GM12865 (cell line): ENCODE results near the gene ASB2.

Experiments used
- DNase-seq: peaks from one replicate; pipeline ENCODE4 v3.0.0; 2010; ENCODE audit warnings: low read depth
- H3K4me3 ChIP-seq: 2 replicates; pipeline ENCODE4 v1.5.1; 2011; ENCODE audit warnings: mild to moderate bottlenecking, low read depth, low read length, control low read depth
- CTCF ChIP-seq: IDR thresholded peaks from 2 replicates; pipeline ENCODE4 v1.5.1; 2011; ENCODE audit warnings: low read length, control low read depth, low read depth, inconsistent platforms; ENCODE audit not compliant: insufficient read depth; ENCODE audit errors: missing control alignments

Gene ASB2, protein sequence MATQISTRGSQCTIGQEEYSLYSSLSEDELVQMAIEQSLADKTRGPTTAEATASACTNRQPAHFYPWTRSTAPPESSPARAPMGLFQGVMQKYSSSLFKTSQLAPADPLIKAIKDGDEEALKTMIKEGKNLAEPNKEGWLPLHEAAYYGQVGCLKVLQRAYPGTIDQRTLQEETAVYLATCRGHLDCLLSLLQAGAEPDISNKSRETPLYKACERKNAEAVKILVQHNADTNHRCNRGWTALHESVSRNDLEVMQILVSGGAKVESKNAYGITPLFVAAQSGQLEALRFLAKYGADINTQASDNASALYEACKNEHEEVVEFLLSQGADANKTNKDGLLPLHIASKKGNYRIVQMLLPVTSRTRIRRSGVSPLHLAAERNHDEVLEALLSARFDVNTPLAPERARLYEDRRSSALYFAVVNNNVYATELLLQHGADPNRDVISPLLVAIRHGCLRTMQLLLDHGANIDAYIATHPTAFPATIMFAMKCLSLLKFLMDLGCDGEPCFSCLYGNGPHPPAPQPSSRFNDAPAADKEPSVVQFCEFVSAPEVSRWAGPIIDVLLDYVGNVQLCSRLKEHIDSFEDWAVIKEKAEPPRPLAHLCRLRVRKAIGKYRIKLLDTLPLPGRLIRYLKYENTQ

GRCh38 chr14:93976477-93977057 is at the start of gene ASB2:
Gene ASB2, minus strand, starts transcription at chr14:93976570. Its CDS starts 12,031 bp downstream, at chr14:93964539.
- peak; percentile 76 for DNase-seq
- no peak for TF ChIP-seq CTCF
- H3K4me3 ChIP-seq = peak within 1 kb of the TSS; percentile 19

- no peak overlapping the region for H3K4me3 ChIP-seq
Observed at GRCh38 chr14:94025720-94026119, 49.4 kb upstream of the ASB2 start.

DNA sequence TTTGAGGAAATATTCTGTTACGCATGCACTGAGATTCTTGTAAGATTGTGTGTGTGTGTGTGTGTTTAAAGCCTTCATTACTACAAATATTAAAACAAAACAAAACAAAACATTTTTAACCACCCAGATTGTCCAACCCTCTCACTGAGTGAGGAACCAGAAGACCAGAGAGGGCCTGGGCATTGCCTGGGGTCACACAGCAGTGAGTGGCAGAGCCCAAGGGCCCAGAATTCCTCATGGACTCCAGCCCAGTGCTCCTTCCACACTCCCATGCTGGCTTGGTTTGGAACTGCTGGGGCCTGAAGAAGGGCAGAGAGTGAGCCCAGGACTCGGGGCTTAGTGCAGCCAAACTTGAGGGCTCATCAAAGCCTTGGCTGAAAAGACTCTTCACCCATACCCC is 48.2 kb upstream of the ASB2 start:
- no peak for DNase-seq
- no peak for TF ChIP-seq CTCF
- H3K4me3 ChIP-seq = no peak overlapping the region

More at GRCh38 chr14:94025720-94026119, 49.4 kb upstream of the ASB2 start:
- TF ChIP-seq CTCF = no peak
- no peak for DNase-seq

DNA sequence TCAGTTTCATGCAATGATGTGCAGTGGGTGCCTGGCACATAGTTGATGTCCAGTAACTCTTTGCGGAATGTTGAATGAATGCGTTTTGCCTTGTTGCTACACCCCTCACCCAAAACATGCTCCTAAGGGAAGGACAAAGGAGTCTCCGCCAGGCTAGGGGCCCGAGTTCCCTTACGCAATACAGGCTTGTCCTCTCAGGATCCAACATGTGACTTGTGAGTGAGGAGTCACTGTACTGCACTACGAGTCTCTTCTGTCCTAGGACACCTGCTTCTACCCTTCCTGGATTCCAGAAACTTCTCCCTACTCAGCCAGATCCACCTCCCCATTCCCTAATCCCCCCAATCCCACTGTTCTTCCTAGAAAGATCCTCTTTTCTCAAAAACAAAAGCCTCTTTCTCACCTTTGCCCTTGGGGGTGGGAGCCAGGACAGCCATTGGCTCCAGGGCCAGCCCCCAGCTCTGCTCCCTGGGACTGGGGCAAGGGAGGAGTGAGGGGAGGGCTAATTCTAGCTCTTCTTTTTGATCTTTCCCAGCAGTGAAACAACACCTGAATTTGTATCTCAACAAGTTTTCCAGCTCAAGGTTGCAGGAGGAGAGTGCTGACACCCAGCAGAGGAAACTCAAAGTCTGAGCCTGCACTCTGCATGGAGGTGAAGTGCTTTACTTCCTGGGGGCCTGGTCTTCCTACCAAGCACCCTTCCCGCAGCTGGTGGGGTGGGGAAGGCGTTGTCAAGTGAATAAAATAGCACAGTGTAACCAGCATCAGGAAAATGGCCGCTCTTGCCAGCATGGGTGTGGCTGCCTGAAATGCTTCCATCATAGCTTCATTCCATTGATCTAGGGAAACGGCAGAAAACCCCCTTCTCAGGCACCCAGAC is 46.4 kb upstream of the ASB2 start:
- DNase-seq = no peak
- no peak overlapping the region for H3K4me3 ChIP-seq
- no peak for TF ChIP-seq CTCF

- no peak for TF ChIP-seq CTCF
- DNase-seq = peak; percentile 39
- H3K4me3 ChIP-seq = no peak overlapping the region
Observed at GRCh38 chr14:94021416-94022157, 45.2 kb upstream of the ASB2 start.

DNA sequence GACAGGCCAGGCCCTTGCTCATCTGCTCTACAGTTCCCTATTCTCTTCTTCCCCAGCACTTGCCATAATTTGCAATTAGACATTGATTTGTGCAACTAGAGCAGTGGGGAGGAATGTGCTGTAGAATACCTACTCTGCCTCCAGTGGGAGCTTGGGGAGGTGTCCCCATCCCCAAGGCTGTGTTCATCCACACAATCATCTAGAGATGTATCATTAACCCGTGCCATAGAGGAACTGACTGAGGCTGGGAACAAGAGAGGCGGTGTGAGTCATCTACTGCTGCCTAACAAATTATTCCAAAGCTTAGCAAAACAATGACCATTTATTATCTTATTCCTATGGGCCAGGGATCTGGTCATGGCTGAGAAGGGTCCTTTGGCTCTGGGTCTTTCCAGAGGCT is 44.6 kb upstream of the ASB2 start:
- no peak for TF ChIP-seq CTCF
- H3K4me3 ChIP-seq = no peak overlapping the region
- DNase-seq = no peak
